H7 (cell line): ENCODE data around the gene DNTTIP2. TPM values are rescaled to one million over a fixed set of nuclear protein-coding genes. Genes with fewer than 3 reads are reported as not detected.

ENCODE experiments used
- DNase-seq: peaks from one replicate; pipeline ENCODE4 v3.0.0; 2012
- H3K27me3 ChIP-seq: 2 replicates; pipeline ENCODE4 v1.6.0; 2011; ENCODE audit warnings: mild to moderate bottlenecking, low read length; ENCODE audit not compliant: control insufficient read depth, insufficient read depth
- H3K36me3 ChIP-seq: replicated peaks from 2 replicates; pipeline ENCODE4 v1.5.1; 2011; ENCODE audit warnings: low read length; ENCODE audit not compliant: control insufficient read depth, insufficient read depth
- H3K4me3 ChIP-seq: 2 replicates; pipeline ENCODE4 v1.5.1; 2011; ENCODE audit warnings: low read depth, mild to moderate bottlenecking, control low read depth, low read length, moderate library complexity; ENCODE audit not compliant: insufficient read depth
- total RNA-seq: library from RNA; depleted of rRNA; stranded (reverse); fragments of >200 nt; shearing (Covaris generic); gene quantifications from 2 replicates; pipeline ENCODE4 v1.2.3, GENCODE V29; 2014; rRNA removed

DNTTIP2 gene
- total RNA-seq, 1 experiment from 2014 or later: 45.9 TPM

DNA sequence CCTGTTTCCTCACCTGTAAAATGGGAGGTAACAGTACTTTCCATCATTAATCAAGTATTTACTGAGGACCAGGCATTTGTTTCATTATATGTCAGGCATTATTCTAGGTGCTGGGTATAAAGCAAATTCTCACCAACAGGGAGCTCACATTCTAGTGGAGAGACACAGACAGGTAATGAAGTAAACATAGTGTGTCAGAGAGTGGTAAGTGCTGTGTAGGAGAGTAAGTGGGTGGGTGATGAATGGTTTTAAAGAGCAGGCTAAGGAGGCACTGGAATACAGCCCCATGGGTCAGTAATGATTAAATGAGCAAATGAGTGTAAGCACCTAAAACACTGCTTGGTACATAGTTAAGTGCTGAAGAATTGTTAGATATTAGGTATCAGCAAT is 60.4 kb downstream of the DNTTIP2 start:
- H3K27me3 ChIP-seq: no peaks in the 10 kb centered on the region
- no peak overlapping the region for H3K4me3 ChIP-seq
- H3K36me3 ChIP-seq: no peaks in the 10 kb centered on the region
- DNase-seq: no peak

DNA sequence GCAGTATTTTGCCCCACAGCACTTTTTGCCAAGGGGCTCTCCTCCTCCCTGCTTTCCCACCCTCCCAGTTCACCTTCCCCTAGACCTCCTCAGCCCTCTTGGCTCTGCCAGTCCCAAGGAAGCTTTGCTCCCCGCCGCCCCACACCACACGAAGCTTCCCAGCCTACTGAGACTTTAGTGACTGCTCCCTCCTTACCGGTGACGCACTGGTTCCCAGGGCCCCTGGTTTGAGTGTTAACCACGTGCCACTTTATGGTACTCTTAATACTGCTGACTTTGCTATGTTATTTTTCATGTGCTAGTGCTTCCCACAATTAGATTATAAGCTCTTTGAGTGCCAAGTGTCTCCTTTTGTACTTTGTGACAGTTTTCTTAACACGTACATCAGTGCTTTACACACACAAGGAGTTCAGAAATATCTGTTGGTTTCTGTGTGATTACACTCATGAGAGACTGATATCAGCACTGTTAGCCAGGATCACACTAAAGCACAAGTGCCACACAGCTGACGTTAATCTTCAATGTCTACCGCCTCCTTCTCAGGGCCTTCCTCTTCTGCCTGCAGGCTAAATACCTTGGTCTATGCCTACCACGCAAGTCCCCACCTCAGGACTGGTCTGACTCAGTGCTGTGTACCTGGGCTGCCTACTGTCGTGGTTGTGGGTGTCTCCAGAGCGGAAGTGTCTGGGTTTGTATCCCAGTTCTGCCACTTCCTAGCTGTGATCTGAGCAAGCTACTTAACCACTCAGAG is 61.0 kb downstream of the DNTTIP2 start:
- Histone ChIP-seq H3K36me3 (no peaks in the 10 kb centered on the region), H3K4me3 (no peak overlapping the region), H3K27me3 (no peaks in the 10 kb centered on the region)
- DNase-seq: no peak

DNA sequence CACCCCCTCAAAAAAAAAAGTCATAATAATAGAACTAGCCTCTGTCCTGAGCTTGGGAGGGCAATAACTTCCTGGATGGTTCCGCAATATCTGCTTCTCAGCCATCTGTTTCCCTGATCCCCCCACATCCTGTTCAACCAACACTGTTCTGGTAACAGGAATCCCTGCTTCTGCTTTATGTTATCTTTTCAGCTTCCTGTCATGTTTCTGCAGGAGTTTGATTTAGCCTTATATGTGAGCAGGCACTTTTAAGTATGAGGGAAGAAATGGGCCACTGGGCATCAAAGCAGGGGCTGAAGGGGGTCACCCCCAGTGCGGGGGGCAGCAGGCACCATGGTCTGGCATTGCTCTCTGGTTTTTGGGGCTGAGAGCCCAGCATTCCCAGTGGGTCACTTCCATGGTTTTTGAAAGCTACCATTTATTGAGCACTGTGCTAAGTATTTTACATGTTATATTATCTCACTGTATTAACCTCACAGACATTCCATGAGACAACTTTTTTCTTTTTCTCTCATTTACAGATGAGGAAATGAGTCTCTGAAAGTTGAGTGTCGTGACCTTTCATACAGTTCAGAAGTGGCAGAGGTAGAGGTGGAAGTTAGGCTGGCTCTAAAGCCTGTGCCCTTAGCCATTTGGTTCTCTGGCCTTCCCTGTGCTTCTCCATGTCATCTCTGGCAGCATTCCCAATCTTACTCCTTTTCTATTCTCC is 61.9 kb downstream of the DNTTIP2 start:
- H3K4me3 ChIP-seq: no peak overlapping the region
- H3K36me3 ChIP-seq: no peaks in the 10 kb centered on the region
- no peaks in the 10 kb centered on the region for H3K27me3 ChIP-seq
- no peak for DNase-seq

Other genes with a start within 250 kb of the DNTTIP2 start
- gene BCAR3, start 197.4 kb downstream of the DNTTIP2 start, total RNA-seq: 53.2 and 67.4 TPM in 2 replicates
- 19.9 and 20.0 TPM in 2 replicates for gene GCLM, start 30.2 kb upstream of the DNTTIP2 start, total RNA-seq
- gene ABCA4, start 241.9 kb upstream of the DNTTIP2 start, total RNA-seq: 0.04 and 0.24 TPM in 2 replicates